K562 (cell line): Measurements from ENCODE around the gene GALNT17. TPM values are rescaled to one million over a fixed set of nuclear protein-coding genes. Genes with fewer than 3 reads are reported as not detected.

Experiments used
- CREBBP ChIP-seq: IDR thresholded peaks from one replicate; pipeline ENCODE4 v1.6.1; 2012; ENCODE audit warnings: low read depth, mild to moderate bottlenecking, control low read depth, inconsistent platforms, low read length
- DDX20 ChIP-seq: fragments of 450-650 bp; IDR thresholded peaks from 2 replicates; pipeline ENCODE4 v1.6.1; 2016; ENCODE audit warnings: missing genetic modification characterization, low read depth, mild to moderate bottlenecking, missing compliant biosample characterization, moderate library complexity
- EP400 ChIP-seq: fragments of 450-650 bp; IDR thresholded peaks from 2 replicates; pipeline ENCODE4 v1.6.1; 2017; ENCODE audit warnings: antibody characterized with exemption, mild to moderate bottlenecking, moderate library complexity
- HDGF ChIP-seq: fragments of 450-650 bp; IDR thresholded peaks from 2 replicates; pipeline ENCODE4 v1.6.1; 2016
- PATZ1 ChIP-seq: fragments of 250-450 bp; sonication (Bioruptor Pico); IDR thresholded peaks from 2 replicates; pipeline ENCODE4 v1.5.0; 2020; ENCODE audit warnings: mild to moderate bottlenecking, borderline replicate concordance
- polyA plus RNA-seq, 8 experiments: library from polyadenylated mRNA; depleted of rRNA in 4 of 8; stranded (reverse) in 5 of 8; unstranded in 3 of 8; fragments of >200 nt; fragmentation: Nextera tagmentation in 2 of 8; fragmentation: Illumina TruSeq in 1 of 8; extraction: Ambion mirVana in 2 of 8; extraction: Trizol in 1 of 8; gene quantifications; 2 replicates each; pipeline versions ENCODE4 v1.2.1 to v1.2.3, GENCODE V29; 2011 to 2014; ENCODE audit warnings: inconsistent platforms in 1 of 8, missing spikeins in 1 of 8
- total RNA-seq, 7 experiments: library from RNA; depleted of rRNA in 6 of 7; stranded (reverse); fragments of >200 nt in 6 of 7; fragmentation: Illumina TruSeq in 2 of 7; extraction: Trizol in 2 of 7; gene quantifications; 2 replicates each; pipeline versions ENCODE4 v1.2.1 to v1.2.3, GENCODE V29; 2011 to 2021; ENCODE audit warnings: low replicate concordance in 1 of 7
- TF ChIP-seq, protein P1 (sequence below): sonication (generic); formaldehyde crosslinking; IDR thresholded peaks from 2 replicates; pipeline ENCODE4 v1.8.1; 2023; ENCODE audit warnings: missing genetic modification reagents, mild to moderate bottlenecking, borderline replicate concordance

GALNT17 gene
- total and polyA plus RNA-seq, 9 of the 15 experiments (the other 6 are each of a cell fraction or from before 2014, with no cell fraction given) = not detected

- no peak for TF ChIP-seq DDX20 (tag)
- no peak for TF ChIP-seq PATZ1 (CRISPR knock-in tag)
- TF ChIP-seq, protein P1, sequence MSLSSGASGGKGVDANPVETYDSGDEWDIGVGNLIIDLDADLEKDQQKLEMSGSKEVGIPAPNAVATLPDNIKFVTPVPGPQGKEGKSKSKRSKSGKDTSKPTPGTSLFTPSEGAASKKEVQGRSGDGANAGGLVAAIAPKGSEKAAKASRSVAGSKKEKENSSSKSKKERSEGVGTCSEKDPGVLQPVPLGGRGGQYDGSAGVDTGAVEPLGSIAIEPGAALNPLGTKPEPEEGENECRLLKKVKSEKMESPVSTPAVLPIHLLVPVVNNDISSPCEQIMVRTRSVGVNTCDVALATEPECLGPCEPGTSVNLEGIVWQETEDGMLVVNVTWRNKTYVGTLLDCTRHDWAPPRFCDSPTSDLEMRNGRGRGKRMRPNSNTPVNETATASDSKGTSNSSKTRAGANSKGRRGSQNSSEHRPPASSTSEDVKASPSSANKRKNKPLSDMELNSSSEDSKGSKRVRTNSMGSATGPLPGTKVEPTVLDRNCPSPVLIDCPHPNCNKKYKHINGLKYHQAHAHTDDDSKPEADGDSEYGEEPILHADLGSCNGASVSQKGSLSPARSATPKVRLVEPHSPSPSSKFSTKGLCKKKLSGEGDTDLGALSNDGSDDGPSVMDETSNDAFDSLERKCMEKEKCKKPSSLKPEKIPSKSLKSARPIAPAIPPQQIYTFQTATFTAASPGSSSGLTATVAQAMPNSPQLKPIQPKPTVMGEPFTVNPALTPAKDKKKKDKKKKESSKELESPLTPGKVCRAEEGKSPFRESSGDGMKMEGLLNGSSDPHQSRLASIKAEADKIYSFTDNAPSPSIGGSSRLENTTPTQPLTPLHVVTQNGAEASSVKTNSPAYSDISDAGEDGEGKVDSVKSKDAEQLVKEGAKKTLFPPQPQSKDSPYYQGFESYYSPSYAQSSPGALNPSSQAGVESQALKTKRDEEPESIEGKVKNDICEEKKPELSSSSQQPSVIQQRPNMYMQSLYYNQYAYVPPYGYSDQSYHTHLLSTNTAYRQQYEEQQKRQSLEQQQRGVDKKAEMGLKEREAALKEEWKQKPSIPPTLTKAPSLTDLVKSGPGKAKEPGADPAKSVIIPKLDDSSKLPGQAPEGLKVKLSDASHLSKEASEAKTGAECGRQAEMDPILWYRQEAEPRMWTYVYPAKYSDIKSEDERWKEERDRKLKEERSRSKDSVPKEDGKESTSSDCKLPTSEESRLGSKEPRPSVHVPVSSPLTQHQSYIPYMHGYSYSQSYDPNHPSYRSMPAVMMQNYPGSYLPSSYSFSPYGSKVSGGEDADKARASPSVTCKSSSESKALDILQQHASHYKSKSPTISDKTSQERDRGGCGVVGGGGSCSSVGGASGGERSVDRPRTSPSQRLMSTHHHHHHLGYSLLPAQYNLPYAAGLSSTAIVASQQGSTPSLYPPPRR (CRISPR knock-in tag) = no peak
- TF ChIP-seq CREBBP = no peak
- TF ChIP-seq HDGF = no peak
- TF ChIP-seq EP400 = no peak
- TF ChIP-seq, all 486 proteins: peak for 10
These were observed 88.3 kb downstream of the GALNT17 start (continued) for GRCh38 chr7:71220210-71220695.
